ENCODE measurements around the gene DCAF12L1.

DCAF12L1 gene

GRCh38 chrX:126551306-126551705, 1.3 kb downstream of the DCAF12L1 start:
- DNase-seq, result no peak
- H3K36me3 ChIP-seq (replicated peaks), result no peaks in the 10 kb centered on the region
- in situ Hi-C loops (cut with HindIII; ENCODE audit: low pct_ligation_motif_present, low sequenced_read_pairs), result no loop called here
- no peak overlapping the region for H3K4me3 ChIP-seq (ENCODE audit: low read depth, low read length)
- no peak for TF ChIP-seq CTCF (IDR thresholded peaks at IDR 0.05; ENCODE audit: low read depth, low read length, missing control alignments)
- H3K27ac ChIP-seq, result no peak overlapping the region
- H3K27me3 ChIP-seq (replicated peaks), result no peaks in the 10 kb centered on the region

- in situ Hi-C loops (cut with HindIII; ENCODE audit: low pct_ligation_motif_present, low sequenced_read_pairs), result no loop called here
- TF ChIP-seq CTCF (IDR thresholded peaks at IDR 0.05; ENCODE audit: low read depth, low read length, missing control alignments), result no peak
- no peaks in the 10 kb centered on the region for H3K36me3 ChIP-seq (replicated peaks)
- no peak overlapping the region for H3K27ac ChIP-seq
- no peak for DNase-seq
- no peaks in the 10 kb centered on the region for H3K27me3 ChIP-seq (replicated peaks)
- no peak overlapping the region for H3K4me3 ChIP-seq (ENCODE audit: low read depth, low read length)
Observed at GRCh38 chrX:126550816-126551215, 1.8 kb downstream of the DCAF12L1 start.

- no peak overlapping the region for H3K27ac ChIP-seq
- DNase-seq, result no peak
- H3K4me3 ChIP-seq (ENCODE audit: low read depth, low read length), result no peak overlapping the region
- H3K36me3 ChIP-seq (replicated peaks), result no peaks in the 10 kb centered on the region
- no peak for TF ChIP-seq CTCF (IDR thresholded peaks at IDR 0.05; ENCODE audit: low read depth, low read length, missing control alignments)
- no peaks in the 10 kb centered on the region for H3K27me3 ChIP-seq (replicated peaks)
- in situ Hi-C loops (cut with HindIII; ENCODE audit: low pct_ligation_motif_present, low sequenced_read_pairs), result no loop called here
Observed at GRCh38 chrX:126509923-126510322, 42.7 kb downstream of the DCAF12L1 start.
